GM12872 (cell line): ENCODE measurements around the gene FHAD1.

Experiments
- TF ChIP-seq, protein P1 (sequence below): IDR thresholded peaks from 3 replicates; pipeline ENCODE4 v1.5.1; 2011; ENCODE audit warnings: low read depth, mild to moderate bottlenecking, low read length, moderate library complexity; ENCODE audit not compliant: insufficient read depth

FHAD1 gene

DNA sequence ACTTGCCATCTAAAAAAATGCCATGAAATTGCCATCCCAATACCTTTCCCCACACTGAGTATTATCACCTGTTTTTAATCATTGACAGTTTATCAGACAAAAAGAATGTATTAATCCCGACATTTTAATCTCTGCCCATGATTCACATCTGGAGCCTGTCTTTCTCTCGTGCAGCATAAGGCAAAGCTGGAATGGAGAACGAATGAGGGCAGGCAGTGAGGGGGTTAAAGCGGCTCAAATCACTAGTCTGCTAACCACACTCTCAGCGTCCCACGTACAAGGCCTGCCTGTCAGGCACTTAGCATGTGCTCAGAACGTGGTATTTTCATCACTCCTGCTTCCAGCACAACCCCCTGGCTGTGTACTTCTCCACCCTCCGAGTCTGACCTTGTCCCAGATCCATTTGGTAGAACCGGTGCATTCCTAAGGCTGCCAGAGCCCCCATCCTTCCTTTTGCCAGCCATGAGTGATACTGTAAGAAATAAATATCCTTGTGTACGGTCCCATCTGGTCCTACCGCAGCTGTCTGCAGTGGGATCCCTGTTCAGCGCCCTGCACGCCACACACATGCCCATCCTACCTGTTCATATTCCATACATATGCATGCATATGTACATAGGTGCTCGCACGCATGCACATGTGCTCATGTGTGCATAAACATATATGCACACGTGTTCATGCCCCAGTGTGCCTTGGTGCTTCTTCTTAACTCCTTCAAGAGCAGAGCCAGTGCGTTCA is 34.6 kb upstream of the FHAD1 start:
- TF ChIP-seq, protein P1, sequence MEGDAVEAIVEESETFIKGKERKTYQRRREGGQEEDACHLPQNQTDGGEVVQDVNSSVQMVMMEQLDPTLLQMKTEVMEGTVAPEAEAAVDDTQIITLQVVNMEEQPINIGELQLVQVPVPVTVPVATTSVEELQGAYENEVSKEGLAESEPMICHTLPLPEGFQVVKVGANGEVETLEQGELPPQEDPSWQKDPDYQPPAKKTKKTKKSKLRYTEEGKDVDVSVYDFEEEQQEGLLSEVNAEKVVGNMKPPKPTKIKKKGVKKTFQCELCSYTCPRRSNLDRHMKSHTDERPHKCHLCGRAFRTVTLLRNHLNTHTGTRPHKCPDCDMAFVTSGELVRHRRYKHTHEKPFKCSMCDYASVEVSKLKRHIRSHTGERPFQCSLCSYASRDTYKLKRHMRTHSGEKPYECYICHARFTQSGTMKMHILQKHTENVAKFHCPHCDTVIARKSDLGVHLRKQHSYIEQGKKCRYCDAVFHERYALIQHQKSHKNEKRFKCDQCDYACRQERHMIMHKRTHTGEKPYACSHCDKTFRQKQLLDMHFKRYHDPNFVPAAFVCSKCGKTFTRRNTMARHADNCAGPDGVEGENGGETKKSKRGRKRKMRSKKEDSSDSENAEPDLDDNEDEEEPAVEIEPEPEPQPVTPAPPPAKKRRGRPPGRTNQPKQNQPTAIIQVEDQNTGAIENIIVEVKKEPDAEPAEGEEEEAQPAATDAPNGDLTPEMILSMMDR = no peak

DNA sequence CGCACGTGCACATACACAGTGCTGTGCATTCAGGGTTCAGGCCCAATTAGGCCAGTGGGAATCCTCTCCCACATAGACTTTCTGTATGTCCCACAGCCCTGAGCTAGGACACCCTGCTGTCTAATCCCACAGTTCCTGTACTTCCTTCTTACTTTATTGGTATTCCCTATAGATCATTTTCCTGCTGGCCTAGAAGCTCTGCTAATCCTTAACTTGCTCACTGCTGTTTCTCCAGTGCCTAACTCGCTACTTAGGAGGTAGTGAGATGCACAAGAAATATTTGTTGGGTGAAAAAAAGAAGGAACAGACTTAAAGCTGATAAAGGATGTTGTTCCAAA is 34.1 kb upstream of the FHAD1 start:
- TF ChIP-seq, protein P1 = no peak

- TF ChIP-seq, protein P1 = no peak
Observed at GRCh38 chr1:15213341-15213821, 33.6 kb upstream of the FHAD1 start.

GRCh38 chr1:15214527-15214926 is 32.5 kb upstream of the FHAD1 start:
- TF ChIP-seq, protein P1 = no peak

DNA sequence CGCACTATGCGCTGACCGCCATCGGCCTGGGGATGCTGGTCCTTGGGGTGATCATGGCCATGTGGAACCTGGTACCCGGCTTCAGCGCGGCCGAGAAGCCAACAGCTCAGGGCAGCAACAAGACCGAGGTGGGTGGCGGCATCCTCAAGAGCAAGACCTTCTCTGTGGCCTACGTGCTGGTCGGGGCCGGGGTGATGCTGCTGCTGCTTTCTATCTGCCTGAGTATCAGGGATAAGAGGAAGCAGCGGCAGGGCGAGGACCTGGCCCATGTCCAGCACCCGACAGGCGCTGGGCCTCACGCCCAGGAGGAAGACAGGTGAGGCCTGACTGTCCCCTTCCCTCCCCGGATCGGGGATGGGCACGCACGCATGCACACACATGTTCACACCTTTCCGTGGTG is 31.9 kb upstream of the FHAD1 start:
- TF ChIP-seq, protein P1 = no peak

DNA sequence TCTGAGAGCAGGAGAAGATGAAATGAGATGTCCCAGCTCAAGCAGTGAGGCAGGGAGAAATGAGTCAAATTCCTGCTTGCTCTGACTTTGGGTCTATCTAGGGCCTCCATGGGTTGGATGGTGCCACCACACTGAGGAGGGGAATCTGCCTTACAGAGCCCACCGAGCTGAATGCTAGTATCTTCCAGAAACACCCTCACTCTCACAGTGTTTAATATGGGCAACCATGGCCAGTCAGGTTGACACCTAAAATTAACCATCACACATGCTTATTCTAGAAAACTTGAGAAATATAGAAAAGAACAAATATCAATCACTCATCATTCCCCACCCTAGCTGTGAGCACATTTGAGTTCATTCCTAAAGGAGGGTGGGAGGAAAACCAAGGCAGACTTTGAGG is 29.4 kb upstream of the FHAD1 start:
- TF ChIP-seq, protein P1 = no peak

DNA sequence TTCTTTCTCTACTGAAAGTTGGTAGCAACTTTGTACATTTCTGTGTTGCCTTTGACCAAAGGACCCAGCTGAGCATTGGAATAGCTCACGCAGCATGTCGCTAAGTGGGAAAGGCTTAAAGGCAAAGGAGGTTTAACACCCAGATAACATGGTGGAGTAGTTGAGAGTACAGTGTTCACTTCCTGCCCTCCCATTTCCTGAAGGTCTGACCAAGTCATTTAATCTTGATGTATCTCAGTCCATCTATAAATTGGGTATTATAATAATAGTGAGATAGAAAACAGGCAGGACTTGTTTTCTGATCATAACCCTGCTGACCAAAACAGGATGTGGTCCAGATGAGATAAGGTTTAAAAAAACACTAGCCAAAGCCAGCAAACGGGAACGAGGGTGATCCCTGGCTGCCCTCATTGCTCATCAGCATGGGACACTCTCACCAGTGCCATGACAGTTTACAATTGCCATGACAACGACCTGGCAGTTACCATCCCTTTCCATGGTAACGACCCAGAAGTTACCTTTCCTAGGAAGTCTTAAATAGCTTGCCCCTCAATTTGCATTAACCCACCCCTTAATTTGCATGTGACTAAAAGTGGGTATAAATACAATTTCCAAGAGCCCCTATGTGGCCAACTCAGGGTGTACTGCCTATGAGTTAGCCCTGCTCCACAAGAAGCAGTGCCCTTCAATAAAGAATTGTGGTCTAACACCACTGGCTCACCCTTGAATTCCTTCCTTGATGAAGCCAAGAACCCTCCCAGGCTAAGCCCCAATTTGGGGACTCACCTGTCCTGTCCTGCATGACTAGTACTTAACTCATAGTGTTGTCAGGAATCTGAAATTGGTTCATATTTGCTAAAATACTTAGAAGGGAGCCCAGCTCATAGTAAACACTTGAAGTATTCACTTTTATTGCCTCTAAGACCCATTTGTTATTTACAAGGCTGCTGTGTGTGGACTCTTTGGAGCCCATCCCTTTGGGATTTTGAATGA is 28.4 kb upstream of the FHAD1 start:
- TF ChIP-seq, protein P1 = no peak
